ENCODE results near the gene NUCB2.

Gene NUCB2

DNA sequence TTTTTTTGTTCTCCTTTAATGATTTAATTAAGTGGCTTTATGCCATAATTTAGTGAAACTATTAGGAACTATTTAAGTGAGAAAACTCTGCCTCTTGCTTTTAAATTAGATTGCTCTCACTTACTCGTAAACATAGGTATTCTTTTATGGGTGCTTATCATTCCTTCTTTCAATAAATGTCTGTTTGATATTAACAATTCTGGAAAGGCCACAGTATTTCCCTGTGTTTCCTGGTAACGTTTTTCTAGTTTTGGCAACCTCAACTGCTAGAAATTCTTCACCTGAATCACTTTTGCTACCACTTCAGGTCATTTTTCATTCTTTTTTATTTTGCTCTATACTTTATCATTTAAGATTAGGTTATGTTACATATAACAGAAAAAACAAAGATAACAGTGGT is 55.1 kb downstream of the NUCB2 start:
- no peak for DNase-seq (ENCODE audit: low read depth in 2 of 2)

- DNase-seq (ENCODE audit: low read depth in 2 of 2), result no peak
These were observed 57.5 kb downstream of the NUCB2 start for GRCh38 chr11:17333799-17334586.

GRCh38 chr11:17343257-17343656 is 66.7 kb downstream of the NUCB2 start:
- DNase-seq (ENCODE audit: low read depth in 2 of 2), result no peak

- DNase-seq (ENCODE audit: low read depth in 2 of 2), result no peak
These were observed 67.4 kb downstream of the NUCB2 start for GRCh38 chr11:17343907-17344306.

DNA sequence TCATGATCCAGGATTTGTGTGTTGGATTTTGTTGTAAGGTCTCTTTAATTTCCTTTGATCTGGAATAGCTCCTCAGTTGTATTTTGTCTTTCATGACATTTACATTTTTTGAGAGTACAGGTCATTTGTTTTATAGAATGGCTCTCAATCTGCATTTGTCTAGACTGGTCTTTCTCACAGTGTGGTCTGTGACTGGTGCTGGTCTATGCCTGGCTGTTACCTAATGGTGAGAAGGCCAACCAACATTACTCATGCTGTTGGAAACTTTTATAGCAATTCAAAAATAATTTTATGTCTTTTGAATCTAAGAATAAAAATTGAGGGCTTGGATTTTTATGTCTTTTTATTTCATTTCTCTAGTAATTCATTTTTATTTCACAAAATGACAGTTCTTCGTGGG is 71.1 kb downstream of the NUCB2 start:
- DNase-seq (ENCODE audit: low read depth in 2 of 2), result no peak

- DNase-seq (ENCODE audit: low read depth in 2 of 2), result no peak
These were observed 74.1 kb downstream of the NUCB2 start for GRCh38 chr11:17350455-17351171.

DNA sequence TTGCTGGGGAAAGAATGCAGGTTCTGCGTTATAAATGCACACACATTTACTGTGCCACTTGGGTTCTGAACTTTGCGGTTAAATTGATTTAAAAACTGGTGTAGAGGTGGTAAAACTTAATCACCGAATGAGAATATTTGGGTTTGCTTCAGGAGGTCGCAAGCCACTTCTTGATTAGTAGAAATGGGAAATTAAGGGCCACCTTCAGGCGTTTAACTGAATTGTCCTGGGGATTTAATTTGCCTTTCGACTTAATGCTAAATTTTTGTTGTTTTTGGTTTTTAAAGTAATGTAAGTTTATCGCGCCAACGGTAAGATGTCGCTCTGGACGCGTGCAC is 74.6 kb downstream of the NUCB2 start:
- DNase-seq (ENCODE audit: low read depth in 2 of 2), result no peak

GRCh38 chr11:17351510-17352176 is 75.1 kb downstream of the NUCB2 start, which contains the start of gene NCR3LG1:
NCR3LG1 (plus strand) TSS chr11:17351800; CDS start chr11:17351970, 170 bp downstream.
- peak; percentile 51 to 62 for DNase-seq (ENCODE audit: low read depth in 2 of 2)

DNA sequence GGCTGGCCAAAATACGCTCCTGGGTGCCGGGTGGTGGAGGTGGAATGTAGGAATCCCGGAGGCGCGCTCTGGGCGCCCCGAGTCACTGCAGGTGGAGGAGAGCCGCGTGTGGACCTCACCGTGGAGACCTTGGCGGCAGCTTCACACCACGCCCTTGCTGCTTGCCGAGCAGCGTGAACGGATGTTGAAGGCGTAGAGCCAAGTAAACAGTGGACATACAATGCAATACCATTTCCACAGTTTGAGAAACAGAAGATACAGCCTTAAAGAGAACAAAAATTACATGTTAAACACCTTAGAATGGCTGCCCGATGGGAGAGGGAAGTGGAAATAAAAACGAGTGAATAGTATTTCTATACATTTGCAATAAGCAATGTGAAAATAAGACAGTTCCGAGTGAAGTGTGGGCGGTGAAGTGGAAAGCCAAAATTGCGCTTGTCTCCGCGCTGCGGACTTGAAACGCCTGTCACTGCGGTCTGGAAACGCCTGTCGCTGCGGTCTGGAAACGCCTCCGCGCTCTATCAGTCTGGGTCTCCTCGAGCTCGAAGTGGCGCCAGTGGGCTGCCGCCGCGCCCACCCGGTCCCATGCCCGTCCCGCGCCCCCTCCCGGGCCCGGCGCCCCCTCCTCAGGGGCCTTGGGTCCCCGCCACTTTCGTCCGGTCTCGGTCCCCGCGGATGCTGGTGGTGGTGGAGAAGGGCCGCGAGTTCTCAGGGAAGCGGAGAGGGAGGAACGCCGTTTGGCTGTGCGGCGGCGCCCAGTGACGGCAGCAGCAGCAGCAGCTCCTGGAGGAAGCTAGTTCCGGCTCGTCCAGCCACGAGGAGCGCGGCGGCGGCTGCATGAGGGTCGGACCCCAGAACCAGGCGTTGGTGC is 76.6 kb downstream of the NUCB2 start:
- DNase-seq (ENCODE audit: low read depth in 2 of 2), result peak; percentile 41 to 49

DNA sequence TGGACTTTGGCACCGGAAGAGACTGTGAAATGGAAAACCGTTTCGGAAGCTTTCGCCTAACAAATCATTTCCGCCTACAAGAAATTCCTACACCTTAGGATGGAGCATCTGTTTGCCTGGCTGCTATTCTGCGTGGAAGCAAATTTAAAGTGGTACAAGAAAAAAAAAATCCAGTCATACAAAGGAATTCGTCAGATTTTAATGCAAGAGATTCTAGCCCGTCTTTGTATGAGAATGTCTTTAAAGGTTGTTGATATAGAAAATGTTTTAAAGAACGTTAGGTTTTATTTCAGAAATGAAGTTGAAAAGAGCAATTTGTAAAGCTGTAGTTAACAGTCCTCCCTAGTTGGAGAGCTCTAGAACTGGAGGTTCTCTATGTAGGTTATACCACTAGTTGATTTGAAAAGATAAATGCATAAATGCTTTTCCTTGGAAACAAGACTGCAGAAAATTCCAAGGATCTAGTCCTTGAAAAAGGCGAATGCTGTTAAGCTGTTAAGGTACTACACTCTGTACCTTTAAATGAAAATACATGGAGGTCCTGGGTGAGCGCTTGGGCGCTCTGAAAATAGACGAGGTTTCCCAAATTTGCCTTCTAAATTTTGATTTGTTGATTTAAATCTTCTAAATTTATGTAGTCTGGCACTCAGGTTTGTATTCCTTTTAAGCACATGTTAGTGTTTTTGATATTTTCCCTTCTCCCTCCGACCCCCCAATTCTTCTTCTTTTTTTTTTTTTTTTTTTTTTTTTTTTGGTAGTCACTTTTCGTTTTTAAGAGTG is 77.5 kb downstream of the NUCB2 start:
- DNase-seq (ENCODE audit: low read depth in 2 of 2), result no peak

DNA sequence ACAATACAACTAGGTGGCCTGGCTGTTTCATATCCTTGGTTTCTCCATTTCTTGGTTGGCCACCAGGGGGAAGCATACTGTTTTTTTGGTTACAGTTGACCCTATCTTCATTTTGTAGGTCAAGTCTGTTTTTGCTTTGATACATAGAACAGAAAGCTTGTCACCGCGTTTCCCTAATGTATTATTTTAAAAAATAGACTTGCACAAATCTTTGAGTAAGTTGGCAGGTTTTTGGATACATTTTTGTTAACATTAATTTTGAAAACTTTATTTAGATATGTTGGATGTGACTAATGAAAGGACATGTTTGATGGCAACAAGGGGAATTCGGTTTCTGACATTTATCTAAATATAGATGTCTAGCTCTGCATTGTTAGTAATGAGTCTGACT is 78.1 kb downstream of the NUCB2 start:
- peak in 1 of 2 donors; percentile 55 for DNase-seq (ENCODE audit: low read depth in 2 of 2)

- DNase-seq (ENCODE audit: low read depth in 2 of 2), result no peak
These were observed 90.0 kb downstream of the NUCB2 start for GRCh38 chr11:17366495-17366894.

DNA sequence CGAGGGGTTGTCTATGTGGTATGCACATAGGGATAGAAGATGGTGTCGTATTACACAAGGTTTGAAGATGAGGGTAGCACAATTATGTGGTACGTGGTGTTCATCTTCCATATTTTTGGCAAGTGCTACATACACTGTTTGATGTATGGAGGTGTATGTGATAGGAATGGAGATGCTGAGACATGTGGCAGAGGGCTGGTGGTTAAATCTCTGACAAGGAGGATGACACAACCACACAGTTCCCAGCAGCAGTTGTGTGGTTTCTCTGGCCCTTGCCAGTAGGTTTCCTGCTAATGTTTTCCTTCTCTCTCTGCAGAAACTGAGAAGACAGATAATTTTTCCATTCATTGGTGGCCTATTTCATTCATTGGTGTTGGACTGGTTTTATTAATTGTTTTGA is 92.0 kb downstream of the NUCB2 start:
- DNase-seq (ENCODE audit: low read depth in 2 of 2), result no peak

DNA sequence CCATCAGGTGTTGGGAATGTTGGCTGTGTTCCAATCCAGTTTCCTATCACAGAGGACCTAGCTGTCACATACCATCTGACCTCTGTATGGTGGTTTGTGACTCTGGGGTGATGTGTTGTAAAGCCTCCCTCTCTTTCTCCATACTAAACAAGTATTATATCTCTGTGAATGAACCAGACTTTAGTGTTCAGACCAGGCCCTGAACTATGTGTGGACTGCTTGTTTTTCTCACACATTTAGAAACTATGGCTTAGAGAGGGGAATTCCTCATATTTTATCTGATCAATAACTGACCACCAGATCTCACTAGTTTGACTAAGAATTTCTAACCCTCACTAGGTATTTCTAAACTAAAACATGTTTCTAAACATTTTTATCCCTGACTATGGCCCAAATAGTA is 92.6 kb downstream of the NUCB2 start:
- no peak for DNase-seq (ENCODE audit: low read depth in 2 of 2)

DNA sequence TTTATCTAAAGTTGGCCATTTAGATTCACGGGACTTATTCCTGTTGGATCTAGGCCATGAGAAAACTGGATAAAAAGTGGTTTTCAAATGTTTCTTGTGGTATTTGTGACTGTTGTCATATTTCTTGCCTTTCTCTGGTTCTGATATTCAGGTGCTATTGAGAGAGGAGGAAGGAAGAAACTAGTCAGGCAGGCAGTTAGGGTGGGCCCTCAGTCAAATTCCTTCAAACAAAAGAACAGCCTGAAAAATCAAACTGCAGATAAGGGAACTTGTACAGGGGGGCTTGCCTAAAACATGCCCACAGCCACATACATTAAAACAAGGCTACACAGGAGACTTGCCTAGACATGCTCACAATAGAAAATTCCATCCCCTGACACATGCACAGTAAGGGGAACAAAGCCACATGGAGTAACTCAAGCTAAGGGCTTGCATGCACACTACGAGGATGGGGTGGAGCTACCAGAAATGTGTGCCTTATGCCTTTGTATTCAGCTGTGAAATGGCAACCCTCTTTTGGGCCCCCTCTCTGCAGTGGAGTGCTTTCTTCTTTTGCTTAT is 93.2 kb downstream of the NUCB2 start:
- no peak for DNase-seq (ENCODE audit: low read depth in 2 of 2)

DNA sequence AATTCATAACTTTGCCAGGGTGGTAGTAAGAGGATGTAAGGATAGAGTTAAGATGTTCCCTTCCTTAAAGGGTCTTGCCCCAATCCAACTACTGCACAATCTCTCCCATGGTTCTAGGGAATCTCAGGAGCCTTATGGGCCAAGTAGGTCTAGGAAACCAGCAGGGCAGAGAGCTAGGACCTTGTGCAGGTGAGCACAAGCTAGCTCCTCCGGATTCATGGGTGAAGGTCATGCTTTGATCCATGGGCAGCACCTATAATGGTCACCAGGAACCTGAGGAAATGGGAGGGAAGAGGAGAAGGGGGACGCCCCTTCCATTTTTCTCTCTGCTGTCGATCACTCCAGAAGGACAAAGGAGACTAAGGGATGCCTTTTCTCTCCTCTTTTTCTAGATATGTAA is 95.1 kb downstream of the NUCB2 start:
- no peak for DNase-seq (ENCODE audit: low read depth in 2 of 2)

DNA sequence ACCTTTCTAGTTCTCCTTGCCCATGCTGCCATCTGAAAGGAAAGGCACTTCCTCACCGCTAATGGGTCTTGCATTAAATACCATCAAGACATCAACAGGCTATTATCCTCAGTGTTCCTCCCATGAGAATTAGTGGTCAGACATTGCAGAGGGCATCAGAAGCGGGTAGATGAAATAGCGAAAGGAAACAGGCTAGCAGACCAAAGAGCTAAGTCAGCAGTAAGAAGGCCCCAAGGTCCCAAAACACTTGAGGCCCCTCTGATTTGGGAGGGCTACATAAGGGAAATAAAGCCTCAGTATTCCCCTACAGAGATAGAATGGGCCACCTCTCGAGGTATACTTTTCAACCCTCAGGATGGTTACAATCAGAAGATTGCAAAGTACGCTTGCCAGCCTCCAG is 99.0 kb downstream of the NUCB2 start:
- no peak for DNase-seq (ENCODE audit: low read depth in 2 of 2)

DNA sequence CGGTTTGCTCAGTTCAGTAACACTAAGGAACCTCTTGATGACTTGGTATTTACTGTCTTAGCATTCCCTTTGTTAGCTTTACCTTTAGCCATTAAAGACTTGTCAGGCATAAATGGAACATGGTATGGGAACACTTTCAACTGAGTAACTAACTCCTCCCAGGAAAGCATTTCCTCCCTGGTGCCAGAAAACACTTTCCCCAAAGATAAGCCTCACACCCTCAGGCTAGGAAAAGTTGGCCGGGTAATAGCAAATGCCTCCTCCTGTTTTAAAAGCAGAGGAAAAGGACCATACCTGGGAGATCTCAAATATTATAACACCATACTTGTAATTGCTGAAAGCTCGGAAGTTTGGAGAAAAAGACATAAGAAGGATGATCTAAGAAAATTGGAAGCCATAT is 100.0 kb downstream of the NUCB2 start:
- no peak for DNase-seq (ENCODE audit: low read depth in 2 of 2)

DNA sequence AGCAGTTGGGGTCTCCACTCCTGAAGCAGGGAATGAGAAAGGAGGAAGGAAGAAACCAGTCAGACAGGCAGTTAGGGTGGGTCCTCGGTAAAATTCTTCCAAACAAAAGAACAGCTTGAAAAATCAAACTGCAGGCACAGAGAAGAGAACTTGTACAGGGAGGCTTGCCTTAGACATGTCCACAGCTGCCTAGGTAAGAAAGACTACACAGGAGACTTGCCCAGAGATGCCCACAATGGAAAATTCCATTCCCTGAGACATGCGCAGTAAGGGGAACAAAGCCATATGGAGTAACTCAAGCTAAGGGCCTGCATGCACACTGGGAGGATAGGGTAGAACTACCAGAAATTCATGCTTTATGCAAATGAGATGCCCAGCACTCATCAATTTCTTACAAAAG is 102.1 kb downstream of the NUCB2 start:
- DNase-seq (ENCODE audit: low read depth in 2 of 2), result no peak

GRCh38 chr11:17379383-17380180 is 103.0 kb downstream of the NUCB2 start:
- DNase-seq (ENCODE audit: low read depth in 2 of 2), result no peak

Measured in stimulated activated CD4-positive, alpha-beta T cell treated with anti-CD3 and anti-CD28 coated beads, Interleukin-1b, Interleukin-23, amount 100 ng/mL, for 4 hours (primary cell).